Stomach (tissue), 9 donors: ENCODE results near the gene MPC2. TPM values are rescaled to one million over a fixed set of nuclear protein-coding genes. Genes with fewer than 3 reads are reported as not detected.

Experiments
- DNase-seq, 2 donors: peaks; one replicate each; pipeline versions ENCODE4 v3.0.0 to v3.0.0-alpha.2; 2013 to 2019
- H3K27ac ChIP-seq, 5 donors: fragments of 200-600 bp in 4 of 5; sonication (generic) in 4 of 5; one replicate each; pipeline ENCODE4 v1.5.1; 2013 to 2019; ENCODE audit warnings: mild to moderate bottlenecking in 1 of 5, moderate library complexity in 1 of 5
- H3K27me3 ChIP-seq, 3 donors: fragments of 200-600 bp; sonication (generic); one replicate each; pipeline ENCODE4 v1.5.1; 2017 to 2019; ENCODE audit warnings: mixed run types in 1 of 3
- H3K36me3 ChIP-seq, 4 donors: fragments of 200-600 bp; sonication (generic); 1 replicate in 3 of 4; 2 replicates in 1 of 4; pipeline ENCODE4 v1.5.1; 2016 to 2019
- H3K4me1 ChIP-seq, 4 donors: fragments of 200-600 bp; sonication (generic); one replicate each; pipeline ENCODE4 v1.5.1; 2016 to 2019
- H3K4me3 ChIP-seq, 4 donors: fragments of 200-600 bp; sonication (generic) in 3 of 4; one replicate each; pipeline ENCODE4 v1.5.1; 2016 to 2019; ENCODE audit warnings: mild to moderate bottlenecking in 1 of 4
- H3K9me3 ChIP-seq, 4 donors: fragments of 200-600 bp; sonication (generic); one replicate each; pipeline ENCODE4 v1.5.1; 2016 to 2019
- CTCF ChIP-seq, 7 experiments: fragments of 450-650 bp in 4 of 7; fragments of 200-600 bp in 3 of 7; sonication (generic) in 3 of 7; IDR thresholded peaks; one replicate each; pipeline ENCODE4 v1.5.1; 2016 to 2019; ENCODE audit warnings: antibody characterized with exemption in 7 of 7, control low read depth in 2 of 7, mild to moderate bottlenecking in 1 of 7
- EP300 ChIP-seq: sonication (generic); formaldehyde crosslinking; IDR thresholded peaks from one replicate; pipeline ENCODE4 v1.6.1; 2017; ENCODE audit warnings: antibody characterized with exemption
- POLR2A ChIP-seq, 4 donors: fragments of 450-650 bp; IDR thresholded peaks; one replicate each; pipeline ENCODE4 v1.6.1; 2016; ENCODE audit warnings: antibody characterized with exemption in 4 of 4, control low read depth in 2 of 4, mild to moderate bottlenecking in 1 of 4, moderate library complexity in 1 of 4
- POLR2AphosphoS5 ChIP-seq, 3 donors: sonication (generic); formaldehyde crosslinking; IDR thresholded peaks; one replicate each; pipeline ENCODE4 v1.6.1; 2016; ENCODE audit warnings: antibody characterized with exemption in 3 of 3
- WGBS, 5 donors: extraction: QIAGEN DNeasy Blood & Tissue Kit in 3 of 5; methylation state at CpG; one replicate each; pipeline versions ENCODE4 v1.1.5 to v1.1.7; 2013 to 2018; 5-methylcytosine and 5-hydroxymethylcytosine counted together
- intact Hi-C: fragments of 100-400 bp; cut with DNase I; formaldehyde crosslinking; loops from one replicate; pipeline ENCODE4 v1.15.1; 2023; ENCODE audit warnings: low total_unique reads
- polyA plus RNA-seq, 3 donors: library from polyadenylated mRNA; stranded (reverse); fragments of 200-250 nt; gene quantifications; one replicate each; pipeline ENCODE4 v1.2.3, GENCODE V29; 2013
- total RNA-seq, 5 donors: library from RNA; depleted of rRNA; stranded (reverse); fragments of >200 nt; gene quantifications; one replicate each; pipeline versions ENCODE4 v1.1.0 to v1.2.3, GENCODE V29; 2014 to 2016
- donor health status: healthy with polysubstance abuse.
- donor health status: Bipolar disorder and iron deficiency.
- donor health status: healthy.

MPC2 gene
- total and polyA plus RNA-seq, 8 donors: 47.2 to 271 (median 62.2) TPM

DNA sequence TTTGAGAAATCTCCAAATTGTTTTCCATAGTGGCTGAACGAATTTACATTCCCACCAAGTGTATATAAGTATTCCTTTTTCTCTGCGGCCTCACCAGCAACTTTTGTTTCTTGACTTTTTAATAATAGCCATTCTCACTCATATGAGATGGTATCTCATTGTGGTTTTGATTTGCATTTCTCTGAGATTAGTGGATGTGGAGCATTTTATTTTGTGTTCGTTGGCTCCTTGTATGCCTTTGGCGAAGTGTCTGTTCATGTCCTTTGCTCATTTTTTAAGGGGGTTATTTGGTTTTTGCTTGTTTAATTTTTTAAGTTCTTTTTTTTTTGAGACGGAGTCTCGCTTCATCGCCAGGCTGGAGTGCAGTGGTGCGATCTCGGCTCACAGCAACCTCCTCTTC is 45.1 kb upstream of the MPC2 start:
- peaks cover 0 to 27% (median 2%) of the 10 kb centered on the region in 4 donors for H3K4me1 ChIP-seq
- intact Hi-C loops: no loop called here
- TF ChIP-seq CTCF (IDR thresholded peaks at IDR 0.05) (no peak), POLR2A (IDR thresholded peaks at IDR 0.05) (no peak), POLR2AphosphoS5 (IDR thresholded peaks at IDR 0.05) (no peak), EP300 (no peak)
- no peaks in the 10 kb centered on the region for H3K27me3 ChIP-seq
- H3K36me3 ChIP-seq: peaks cover 6 to 42% (median 37%) of the 10 kb centered on the region in 4 donors
- H3K27ac ChIP-seq: no peak overlapping the region
- no peak overlapping the region for H3K4me3 ChIP-seq
- WGBS, 5 donors: 94 to 98% (median 97%) methylated on average over 9 of the region's 9 CpGs
- H3K9me3 ChIP-seq: no peaks in the 10 kb centered on the region
- no peak for DNase-seq

GRCh38 chr1:167977245-167977644 is 40.4 kb upstream of the MPC2 start:
- WGBS, 5 donors: 95 to 100% (median 97%) methylated on average over 1 of the region's 1 CpG
- no peak for TF ChIP-seq EP300
- no peak for TF ChIP-seq POLR2AphosphoS5 (IDR thresholded peaks at IDR 0.05)
- TF ChIP-seq POLR2A (IDR thresholded peaks at IDR 0.05): no peak
- no peak for TF ChIP-seq CTCF (IDR thresholded peaks at IDR 0.05)
- intact Hi-C loops: no loop called here
- Histone ChIP-seq H3K27me3 (no peaks in the 10 kb centered on the region), H3K4me3 (no peak overlapping the region), H3K36me3 (peaks cover 14 to 58% (median 53%) of the 10 kb centered on the region in 4 donors), H3K9me3 (no peaks in the 10 kb centered on the region), H3K4me1 (peaks cover 0 to 17% (median 4%) of the 10 kb centered on the region in 4 donors), H3K27ac (no peak overlapping the region)
- no peak for DNase-seq

- Histone ChIP-seq H3K4me3 (no peak overlapping the region), H3K4me1 (peaks cover 0 to 15% (median 3%) of the 10 kb centered on the region in 4 donors), H3K36me3 (peaks cover 8 to 54% (median 44%) of the 10 kb centered on the region in 4 donors), H3K9me3 (no peaks in the 10 kb centered on the region), H3K27me3 (no peaks in the 10 kb centered on the region), H3K27ac (no peak overlapping the region)
- DNase-seq: no peak
- intact Hi-C loops: no loop called here
- WGBS, 5 donors: 45 to 64% (median 61%) methylated on average over 4 of the region's 4 CpGs
- no peak for TF ChIP-seq EP300
- no peak for TF ChIP-seq POLR2A (IDR thresholded peaks at IDR 0.05)
- no peak for TF ChIP-seq CTCF (IDR thresholded peaks at IDR 0.05)
- TF ChIP-seq POLR2AphosphoS5 (IDR thresholded peaks at IDR 0.05): no peak
Measured at GRCh38 chr1:167974698-167975097, 37.8 kb upstream of the MPC2 start.

DNA sequence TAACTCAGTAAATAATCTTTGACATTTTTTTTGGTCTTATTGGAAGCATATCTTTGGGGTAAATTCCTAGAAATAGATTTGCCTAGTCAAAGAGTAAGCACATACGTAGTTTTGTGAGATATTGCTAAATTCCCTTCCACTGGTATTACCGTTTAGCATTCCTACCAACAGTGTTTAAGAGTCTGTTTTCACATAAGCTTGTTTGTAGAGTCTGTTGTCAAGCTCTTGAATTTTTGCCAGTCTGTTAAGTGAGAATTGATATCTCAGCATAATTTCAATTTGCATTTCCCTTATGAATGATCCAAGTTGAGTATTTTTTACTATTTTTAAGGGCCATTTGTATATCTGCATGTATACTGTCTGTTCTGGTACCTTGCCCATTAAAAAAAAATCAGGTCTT is 37.0 kb upstream of the MPC2 start:
- H3K36me3 ChIP-seq: peaks cover 8 to 54% (median 40%) of the 10 kb centered on the region in 4 donors
- WGBS, 5 donors: 72 to 81% (median 74%) methylated on average over 2 of the region's 2 CpGs
- H3K27ac ChIP-seq: no peak overlapping the region
- TF ChIP-seq POLR2AphosphoS5 (IDR thresholded peaks at IDR 0.05) (no peak), EP300 (no peak), CTCF (IDR thresholded peaks at IDR 0.05) (no peak), POLR2A (IDR thresholded peaks at IDR 0.05) (no peak)
- intact Hi-C loops: no loop called here
- no peaks in the 10 kb centered on the region for H3K9me3 ChIP-seq
- peaks cover 0 to 16% (median 3%) of the 10 kb centered on the region in 4 donors for H3K4me1 ChIP-seq
- no peaks in the 10 kb centered on the region for H3K27me3 ChIP-seq
- DNase-seq: no peak
- no peak overlapping the region for H3K4me3 ChIP-seq
